GM18519 (cell line): Measurements from ENCODE around the gene CTNNA3.
"Not testable (repeated sequence)": the region's sequence is repeated elsewhere in the genome, so short reads cannot be mapped to it uniquely, and the experiment has no call there.

Source experiments
- ATAC-seq: cut with Tn5 transposase; IDR thresholded peaks from one replicate; pipeline ENCODE4 v1.9.1; 2021; ENCODE audit warnings: mild to moderate bottlenecking, moderate library complexity; ENCODE audit not compliant: unreplicated experiment, low FRiP score

Gene CTNNA3

GRCh38 chr10:67261300-67261797, 434.6 kb downstream of the CTNNA3 start:
- ATAC-seq, result no peak

- no peak for ATAC-seq
These were observed 436.6 kb downstream of the CTNNA3 start for GRCh38 chr10:67259319-67259929.

DNA sequence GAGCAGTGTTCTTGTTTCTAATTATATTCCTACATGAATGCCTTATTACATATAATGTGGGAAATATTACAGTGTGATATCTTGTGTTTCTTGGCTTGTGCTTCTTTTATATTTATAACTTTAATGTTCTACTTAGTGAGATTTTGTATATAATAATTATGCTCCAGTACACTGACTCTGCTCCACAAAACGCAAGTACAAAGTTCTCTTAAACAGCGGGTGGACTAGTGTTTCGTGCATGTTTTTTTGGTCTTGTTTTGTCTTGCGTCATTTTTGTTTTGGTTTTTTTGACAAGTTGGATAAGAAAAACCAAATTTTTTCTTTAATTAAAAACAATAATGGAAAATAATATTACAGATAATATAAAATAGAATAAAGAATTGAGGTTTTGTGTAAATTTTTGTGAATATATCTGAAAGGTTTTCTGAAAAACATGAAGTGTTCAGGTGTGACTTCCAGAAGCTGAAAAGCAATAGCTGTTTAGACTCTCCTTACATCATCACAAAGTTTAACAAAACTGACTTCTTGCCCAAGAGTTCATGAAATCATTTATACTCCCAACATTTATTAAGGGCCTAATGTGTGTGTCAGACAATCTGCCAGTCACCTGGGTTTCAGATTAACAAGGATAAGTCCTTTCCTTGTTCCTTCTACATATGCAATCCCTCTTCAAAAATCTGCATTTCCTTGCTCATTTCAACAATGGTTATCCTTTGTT, 438.4 kb downstream of the CTNNA3 start:
- no peak for ATAC-seq

DNA sequence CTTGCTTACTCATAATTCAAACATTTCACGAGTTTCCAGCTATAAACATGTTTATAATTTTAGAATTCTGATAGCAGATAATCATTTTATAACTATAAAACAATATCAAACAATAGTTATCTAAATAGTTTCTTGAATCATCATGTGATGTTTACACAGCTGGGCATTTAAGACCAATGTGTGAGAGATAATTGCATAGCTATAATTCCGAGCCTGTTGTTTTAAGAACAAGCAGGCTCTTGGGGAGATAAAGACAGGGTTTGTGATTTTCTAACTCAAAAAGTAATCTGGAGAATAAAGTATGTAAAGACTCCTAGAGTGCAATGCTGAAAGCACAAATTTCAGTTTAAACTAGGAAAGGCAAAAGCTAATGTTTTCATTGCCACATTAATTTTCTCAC, 439.0 kb downstream of the CTNNA3 start:
- ATAC-seq, result no peak

- no peak for ATAC-seq
These were observed 445.3 kb downstream of the CTNNA3 start for GRCh38 chr10:67250686-67251085.

DNA sequence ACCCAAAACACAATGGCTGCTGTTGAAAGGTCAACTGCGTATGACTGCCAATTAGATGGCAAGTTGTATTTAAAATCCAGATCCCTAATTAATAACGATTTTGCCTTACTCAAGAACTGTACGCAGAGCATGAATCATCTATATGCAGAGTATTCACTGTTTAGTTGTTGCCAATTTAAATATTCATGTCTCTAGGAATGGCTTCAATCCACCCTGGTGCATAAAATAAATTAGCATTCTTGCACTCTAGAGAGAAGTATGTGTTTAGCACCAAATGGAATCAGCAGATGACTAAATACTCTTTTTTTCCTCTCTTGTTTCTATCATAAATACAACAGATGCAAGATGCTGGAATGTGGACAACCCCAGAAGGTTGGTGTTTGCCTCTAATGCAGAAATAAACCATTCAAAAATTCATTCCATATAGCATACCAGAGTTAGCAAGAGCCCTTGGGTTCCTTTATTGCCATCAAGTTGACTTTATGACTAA, 449.9 kb downstream of the CTNNA3 start:
- no peak for ATAC-seq

GRCh38 chr10:67242528-67242927, 453.5 kb downstream of the CTNNA3 start:
- no peak for ATAC-seq

DNA sequence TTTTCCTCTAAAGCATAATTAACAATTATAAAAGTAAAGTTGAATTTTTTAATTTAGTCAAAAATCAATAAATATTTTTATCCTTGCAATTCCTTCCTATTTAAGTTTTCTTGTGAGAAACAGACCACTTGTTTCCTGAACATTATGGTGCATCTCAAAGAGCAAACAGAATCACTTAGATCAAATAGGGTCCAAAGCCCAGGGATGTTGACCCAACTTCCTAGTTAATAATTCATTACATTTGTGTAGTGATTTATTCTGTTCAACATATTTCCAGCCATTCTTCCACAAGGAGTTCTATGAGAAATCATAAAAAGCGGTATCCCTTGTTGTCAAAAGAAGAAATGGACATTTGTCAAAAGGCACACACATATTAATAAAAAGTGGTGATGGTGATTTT, 454.5 kb downstream of the CTNNA3 start:
- ATAC-seq, result no peak

DNA sequence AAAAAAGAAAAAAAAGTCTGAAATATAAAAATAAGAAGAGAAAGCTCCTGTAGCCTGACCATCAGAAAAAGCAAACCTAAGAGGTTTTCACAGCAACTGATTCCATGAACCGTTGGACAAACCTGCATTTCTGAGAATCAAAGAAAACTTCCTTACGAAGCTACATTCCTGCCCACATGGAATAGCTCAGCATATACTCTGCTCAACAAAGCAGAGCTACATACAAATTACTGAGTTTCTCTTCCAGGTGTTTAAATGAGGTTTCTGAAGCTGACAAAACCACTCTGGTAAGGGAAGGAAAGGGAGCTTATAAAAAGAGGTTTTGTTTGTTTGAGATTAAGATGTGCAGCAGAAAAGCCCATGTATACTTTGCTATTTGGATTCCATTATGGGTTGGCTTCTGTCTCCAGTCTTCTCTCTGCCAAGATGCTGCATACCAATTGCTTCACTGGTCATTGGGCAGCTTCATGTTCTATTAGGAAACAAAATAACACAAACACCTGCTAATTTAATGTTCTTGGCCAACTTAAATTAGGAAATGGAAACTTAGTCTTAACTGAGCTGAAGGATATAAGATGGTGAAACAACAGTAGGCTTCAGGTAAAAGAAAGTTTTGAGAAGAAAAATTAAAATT, 456.0 kb downstream of the CTNNA3 start:
- ATAC-seq, result no peak

DNA sequence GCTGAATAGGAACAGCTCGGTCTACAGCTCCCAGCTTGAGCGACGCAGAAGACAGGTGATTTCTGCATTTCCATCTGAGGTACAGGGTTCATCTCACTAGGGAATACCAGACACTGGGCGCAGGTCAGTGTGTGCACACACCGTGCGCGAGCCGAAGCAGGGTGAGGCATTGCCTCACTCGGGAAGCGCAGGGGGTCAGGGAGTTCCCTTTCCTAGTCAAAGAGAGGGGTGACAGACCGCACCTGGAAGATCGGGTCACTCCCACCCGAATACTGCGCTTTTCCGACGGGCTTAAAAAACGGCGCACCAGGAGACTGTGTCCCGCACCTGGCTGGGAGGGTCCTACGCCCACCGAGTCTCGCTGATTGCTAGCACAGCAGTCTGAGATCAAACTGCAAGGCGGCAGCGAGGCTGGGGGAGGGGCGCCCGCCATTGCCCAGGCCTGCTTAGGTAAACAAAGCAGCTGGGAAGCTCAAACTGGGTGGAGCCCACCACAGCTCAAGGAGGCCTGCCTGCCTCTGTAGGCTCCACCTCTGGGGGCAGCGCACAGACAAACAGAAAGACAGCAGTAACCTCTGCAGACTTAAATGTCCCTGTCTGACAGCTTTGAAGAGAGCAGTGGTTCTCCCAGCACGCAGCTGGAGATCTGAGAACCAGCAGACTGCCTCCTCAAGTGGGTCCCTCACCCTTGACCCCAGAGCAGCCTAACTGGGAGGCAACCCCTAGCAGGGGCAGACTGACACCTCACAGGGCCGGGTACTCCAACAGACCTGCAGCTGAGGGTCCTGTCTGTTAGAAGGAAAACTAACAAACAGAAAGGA, 465.1 kb downstream of the CTNNA3 start:
- not testable (repeated sequence) for ATAC-seq

- ATAC-seq, result no peak
These were observed 470.8 kb downstream of the CTNNA3 start for GRCh38 chr10:67225226-67225625.

DNA sequence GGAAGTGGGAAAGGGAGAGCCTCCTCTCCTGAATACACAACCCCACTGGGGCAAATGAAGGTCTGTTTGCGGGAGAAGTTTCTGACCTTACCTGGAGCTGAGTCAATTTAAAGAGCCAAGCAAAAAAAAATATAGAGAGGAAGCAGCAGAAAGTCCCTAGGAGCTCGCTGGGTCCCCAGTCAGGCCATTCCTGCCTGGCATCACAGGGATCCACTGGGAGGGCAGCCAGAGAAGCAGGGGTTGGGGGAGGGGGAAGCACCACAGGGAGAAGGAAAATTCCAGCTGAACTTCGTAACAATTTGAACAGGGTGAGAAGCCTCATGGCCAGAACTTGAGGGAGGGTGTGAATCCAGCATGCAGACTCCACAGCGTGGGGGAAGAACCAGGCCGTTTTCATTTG, 471.4 kb downstream of the CTNNA3 start:
- ATAC-seq, result no peak

DNA sequence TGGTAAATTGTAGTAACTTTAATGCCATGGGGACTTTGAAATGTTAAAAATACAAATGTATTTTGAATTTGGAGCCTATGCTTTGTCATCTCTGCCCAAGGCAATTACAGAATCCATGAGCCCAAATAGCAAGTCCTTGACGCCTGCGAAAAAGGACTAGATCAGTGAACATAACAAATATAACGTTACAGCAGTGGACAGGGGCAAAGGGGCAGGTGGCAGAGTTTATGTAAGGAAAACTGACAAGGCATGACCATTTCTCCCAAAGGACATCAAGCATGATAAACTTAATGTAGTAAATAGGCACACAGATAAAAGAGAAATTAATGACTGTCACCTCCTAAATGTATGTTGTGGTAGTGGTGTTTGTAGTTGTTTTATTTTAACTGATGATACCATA, 473.1 kb downstream of the CTNNA3 start:
- no peak for ATAC-seq

DNA sequence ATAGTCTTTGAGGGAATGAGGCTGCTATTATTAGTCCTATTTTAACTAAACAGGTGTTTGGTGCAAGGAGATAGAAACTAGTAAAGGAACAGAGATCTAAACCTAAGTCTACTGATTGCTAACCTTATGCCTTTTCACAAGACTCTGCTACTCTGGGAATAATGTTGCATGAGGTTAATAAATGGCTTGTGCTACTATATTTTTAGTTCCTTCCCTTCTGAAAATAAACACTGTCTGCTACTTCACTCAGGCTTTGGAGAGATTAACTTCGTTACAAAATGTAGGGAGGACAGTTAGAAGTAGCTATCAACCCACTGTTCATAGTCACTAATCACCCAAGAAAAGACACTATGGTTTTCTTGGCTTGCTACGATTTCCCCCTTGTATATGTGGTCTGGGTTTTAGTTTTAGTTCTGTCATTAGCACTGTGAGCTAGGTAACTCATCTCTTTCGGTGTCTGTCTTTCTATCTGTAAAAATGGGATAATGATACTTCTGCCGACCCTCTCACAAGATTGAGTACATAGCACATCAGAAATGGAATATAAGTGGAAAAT, 474.0 kb downstream of the CTNNA3 start:
- no peak for ATAC-seq

- no peak for ATAC-seq
These were observed 484.3 kb downstream of the CTNNA3 start for GRCh38 chr10:67211680-67212079.

GRCh38 chr10:67207923-67208322, 488.1 kb downstream of the CTNNA3 start:
- ATAC-seq, result not testable (repeated sequence)

GRCh38 chr10:67200913-67201564, 495.0 kb downstream of the CTNNA3 start:
- ATAC-seq, result no peak

DNA sequence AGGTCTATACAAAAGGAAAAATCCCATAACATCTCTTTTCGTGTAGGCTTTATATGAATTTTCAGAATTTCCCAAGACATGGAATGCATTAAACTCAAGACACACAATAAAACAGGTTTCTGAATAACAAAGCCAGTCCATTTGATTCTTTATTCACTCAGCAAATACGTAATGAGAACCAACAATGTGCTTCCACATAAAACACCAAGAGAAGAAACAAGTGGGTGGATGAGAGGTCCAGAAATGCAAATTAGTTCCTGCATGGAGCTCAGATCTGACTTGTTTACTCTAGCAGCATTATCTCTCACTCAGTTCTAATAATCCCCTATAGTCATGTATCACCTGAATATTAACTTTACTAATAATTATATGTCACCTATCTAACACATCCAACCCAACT, 520.6 kb downstream of the CTNNA3 start:
- no peak for ATAC-seq

DNA sequence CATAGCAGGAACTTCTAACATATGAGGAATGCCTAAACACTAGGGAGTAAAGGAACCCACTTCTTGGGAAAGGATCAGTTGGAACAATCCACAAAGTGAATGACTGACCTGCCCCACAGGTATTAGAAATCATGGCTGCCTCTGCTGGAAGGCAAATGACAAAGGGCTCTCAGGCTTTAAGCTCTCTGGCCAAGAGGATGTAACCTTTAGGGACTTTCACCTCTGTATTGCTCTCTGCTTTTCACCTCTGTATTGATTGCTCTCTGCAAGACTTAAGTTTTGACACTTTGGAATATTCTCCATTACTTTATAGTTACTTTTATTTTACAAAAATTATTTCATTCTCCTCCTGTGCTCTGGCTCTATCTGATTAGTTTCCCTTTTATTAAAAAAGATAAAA, 522.2 kb downstream of the CTNNA3 start:
- no peak for ATAC-seq

DNA sequence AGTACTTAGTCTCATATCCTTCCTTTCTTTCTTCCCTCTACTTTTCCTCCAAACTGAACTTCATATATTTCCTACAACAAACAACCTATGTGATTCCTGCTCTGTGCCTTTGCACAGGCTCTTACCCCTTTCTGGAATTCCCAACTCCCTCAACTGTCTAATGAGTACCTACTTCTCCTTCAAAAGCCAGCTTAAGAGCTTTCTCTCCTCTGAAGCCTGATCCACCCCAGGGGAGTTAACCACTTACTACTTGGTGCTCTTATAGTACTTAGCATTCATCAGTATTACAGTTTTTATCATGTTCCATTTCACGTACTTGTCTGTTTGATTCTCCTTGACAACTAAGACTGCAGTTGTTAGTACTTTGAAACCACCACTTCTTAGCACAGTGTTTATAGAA, 524.0 kb downstream of the CTNNA3 start:
- ATAC-seq, result no peak
